Large intestine (tissue), 3 donors: ENCODE measurements around the gene MAPK12. TPM values are rescaled to one million over a fixed set of nuclear protein-coding genes. Genes with fewer than 3 reads are reported as not detected.

Experiments
- DNase-seq, 2 donors: peaks; one replicate each; pipeline versions ENCODE4 v3.0.0 to v3.0.0-alpha.2; 2013
- H3K27ac ChIP-seq: one replicate; pipeline ENCODE4 v1.5.1; 2013; ENCODE audit warnings: low read length
- H3K27me3 ChIP-seq: 2 replicates; pipeline ENCODE4 v1.6.1; 2013; ENCODE audit warnings: low read length; ENCODE audit not compliant: control insufficient read depth, insufficient read depth
- H3K36me3 ChIP-seq: 2 replicates; pipeline ENCODE4 v1.6.1; 2013; ENCODE audit warnings: low read length; ENCODE audit not compliant: control insufficient read depth, insufficient read depth
- H3K4me1 ChIP-seq: one replicate; pipeline ENCODE4 v1.6.1; 2013; ENCODE audit warnings: low read length; ENCODE audit not compliant: control insufficient read depth, insufficient read depth
- H3K4me3 ChIP-seq: one replicate; pipeline ENCODE4 v1.5.1; 2013; ENCODE audit warnings: low read length
- H3K9me3 ChIP-seq: one replicate; pipeline ENCODE4 v1.6.1; 2013; ENCODE audit warnings: mild to moderate bottlenecking, low read depth, low read length, moderate library complexity; ENCODE audit not compliant: control insufficient read depth
- whole genome bisulfite sequencing: methylation state at CpG from one replicate; pipeline ENCODE4 v1.1.5; 2013; ENCODE audit warnings: low lambda C conversion rate; ENCODE audit not compliant: insufficient coverage; 5-methylcytosine and 5-hydroxymethylcytosine counted together
- polyA plus RNA-seq: library from polyadenylated mRNA; unstranded; fragments of 120-200 nt; gene quantifications from one replicate; pipeline ENCODE4 v1.2.1, GENCODE V29; 2013

The MAPK12 gene
- polyA plus RNA-seq, 1 donor = 7.6 TPM

DNA sequence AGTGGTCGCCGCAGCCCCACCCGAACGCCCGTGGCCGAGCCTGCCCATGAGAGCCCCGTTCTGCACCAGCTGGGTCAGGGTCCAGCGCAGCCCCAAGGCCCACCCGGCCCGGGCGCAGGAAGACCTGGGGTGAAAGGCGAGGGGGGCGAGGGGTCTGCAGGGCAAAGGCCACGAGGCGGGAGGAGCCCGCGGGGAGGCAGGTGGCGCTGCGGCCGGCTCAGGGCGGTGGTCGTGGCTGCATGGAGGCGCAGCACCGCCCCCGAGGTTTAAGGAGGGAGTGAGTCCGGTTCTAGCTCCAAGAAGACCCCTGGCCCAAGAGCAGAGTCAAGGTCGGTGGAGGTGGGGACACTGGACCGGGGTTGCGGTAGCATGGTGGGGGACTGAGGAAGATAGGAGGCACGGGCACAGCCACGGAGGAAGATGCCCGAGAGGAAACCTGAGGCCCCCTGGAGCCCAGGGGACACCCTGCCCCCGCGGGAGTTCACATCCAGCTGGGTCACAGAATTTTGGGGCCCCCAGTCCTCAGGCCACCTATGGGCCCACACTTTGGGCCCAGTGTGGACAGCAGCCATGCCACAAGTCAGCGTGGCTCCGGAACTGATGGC lies 9.9 kb downstream of the MAPK12 start:
- H3K4me3 ChIP-seq = peak overlapping the region; percentile 73
- H3K27me3 ChIP-seq = no peaks in the 10 kb centered on the region
- H3K4me1 ChIP-seq = peaks cover 8% of the 10 kb centered on the region
- no CpG with 5 or more reads among the region's 36 CpGs for WGBS
- DNase-seq = no peak
- no peak overlapping the region for H3K27ac ChIP-seq
- peaks cover 22% of the 10 kb centered on the region for H3K36me3 ChIP-seq
- no peaks in the 10 kb centered on the region for H3K9me3 ChIP-seq

DNA sequence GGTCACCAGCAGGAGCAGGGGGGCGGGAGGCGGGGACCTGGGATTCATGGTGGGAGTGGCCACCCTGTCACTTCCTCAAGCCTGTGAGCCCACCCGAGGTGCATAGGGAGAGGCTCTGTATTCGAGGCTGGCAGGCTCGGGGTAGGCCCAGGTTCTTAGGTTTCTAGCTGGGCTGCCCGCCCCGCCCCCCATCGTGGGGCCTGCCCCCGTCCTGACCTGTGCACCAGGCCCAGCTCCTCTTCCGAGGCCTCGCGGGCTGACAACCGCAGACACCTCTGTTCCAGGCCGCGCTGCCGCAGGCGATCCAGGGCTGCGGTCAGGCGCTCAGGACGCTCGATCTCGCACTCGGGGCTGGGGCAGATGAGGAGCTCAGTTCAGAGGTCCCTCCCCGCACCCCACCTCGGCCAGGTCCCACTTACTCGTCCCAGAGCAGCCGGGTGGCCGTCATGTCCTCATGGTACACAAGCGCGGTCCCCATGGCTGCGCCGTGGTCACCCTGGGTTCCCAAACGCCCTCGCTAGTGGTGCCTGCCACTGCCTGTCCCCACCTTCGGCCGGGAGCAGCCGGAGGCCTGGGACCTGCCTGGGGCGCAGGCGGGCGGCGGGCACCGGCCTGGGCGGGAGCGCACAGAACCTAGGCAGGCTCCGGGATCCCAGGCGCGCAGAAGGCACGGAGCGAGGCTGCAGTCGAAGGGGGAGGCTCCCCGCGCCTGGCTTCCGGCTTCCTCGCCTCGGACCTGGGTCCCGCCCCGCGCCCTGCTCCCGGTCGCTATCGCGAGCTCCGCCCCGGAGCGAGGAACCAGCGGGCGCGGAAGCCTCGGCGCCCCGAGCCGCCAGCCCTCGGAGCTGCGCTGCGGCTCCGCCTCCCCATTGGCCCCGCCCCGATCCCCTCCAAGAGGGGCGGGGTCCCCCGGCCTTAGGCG lies 10.7 kb downstream of the MAPK12 start, which contains the start of gene HDAC10:
Gene HDAC10 (minus strand): TSS at position 711 of the 922 bp plus-strand sequence. CDS start 233 bp downstream, at position 478.
- H3K4me1 ChIP-seq = peaks cover 11% of the 10 kb centered on the region
- WGBS = no CpG with 5 or more reads among the region's 81 CpGs
- peaks cover 29% of the 10 kb centered on the region for H3K36me3 ChIP-seq

DNA sequence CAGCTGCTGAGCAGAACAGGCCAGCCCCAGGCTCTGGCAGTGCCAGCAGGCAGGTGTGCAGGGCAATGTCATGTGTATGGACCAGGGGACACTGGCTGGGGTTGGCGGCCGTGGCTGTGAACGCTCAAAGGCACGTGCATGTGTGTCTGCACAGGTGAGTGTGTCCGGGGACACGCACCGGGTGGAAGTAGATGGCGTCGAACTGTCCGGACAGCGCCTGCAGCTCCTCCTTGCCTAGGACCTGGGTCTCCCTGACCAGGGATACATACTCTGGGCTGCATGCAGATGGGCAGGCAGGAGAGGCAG lies 11.3 kb downstream of the MAPK12 start:
- no CpG with 5 or more reads among the region's 11 CpGs for WGBS
- H3K36me3 ChIP-seq = peaks cover 33% of the 10 kb centered on the region
- DNase-seq = no peak
- H3K4me3 ChIP-seq = peak overlapping the region; percentile 73
- H3K27ac ChIP-seq = no peak overlapping the region
- H3K27me3 ChIP-seq = no peaks in the 10 kb centered on the region
- H3K4me1 ChIP-seq = peaks cover 15% of the 10 kb centered on the region
- H3K9me3 ChIP-seq = no peaks in the 10 kb centered on the region

More for the DNA sequence above, 10.7 kb downstream of the MAPK12 start, which contains the start of gene HDAC10:
- peak; percentile 82 to 86 for DNase-seq
- Histone ChIP-seq H3K9me3 (no peaks in the 10 kb centered on the region), H3K4me3 (peak within 1 kb of the TSS; percentile 73), H3K27me3 (no peaks in the 10 kb centered on the region), H3K27ac (peak within 1 kb of the TSS; percentile 42)

DNA sequence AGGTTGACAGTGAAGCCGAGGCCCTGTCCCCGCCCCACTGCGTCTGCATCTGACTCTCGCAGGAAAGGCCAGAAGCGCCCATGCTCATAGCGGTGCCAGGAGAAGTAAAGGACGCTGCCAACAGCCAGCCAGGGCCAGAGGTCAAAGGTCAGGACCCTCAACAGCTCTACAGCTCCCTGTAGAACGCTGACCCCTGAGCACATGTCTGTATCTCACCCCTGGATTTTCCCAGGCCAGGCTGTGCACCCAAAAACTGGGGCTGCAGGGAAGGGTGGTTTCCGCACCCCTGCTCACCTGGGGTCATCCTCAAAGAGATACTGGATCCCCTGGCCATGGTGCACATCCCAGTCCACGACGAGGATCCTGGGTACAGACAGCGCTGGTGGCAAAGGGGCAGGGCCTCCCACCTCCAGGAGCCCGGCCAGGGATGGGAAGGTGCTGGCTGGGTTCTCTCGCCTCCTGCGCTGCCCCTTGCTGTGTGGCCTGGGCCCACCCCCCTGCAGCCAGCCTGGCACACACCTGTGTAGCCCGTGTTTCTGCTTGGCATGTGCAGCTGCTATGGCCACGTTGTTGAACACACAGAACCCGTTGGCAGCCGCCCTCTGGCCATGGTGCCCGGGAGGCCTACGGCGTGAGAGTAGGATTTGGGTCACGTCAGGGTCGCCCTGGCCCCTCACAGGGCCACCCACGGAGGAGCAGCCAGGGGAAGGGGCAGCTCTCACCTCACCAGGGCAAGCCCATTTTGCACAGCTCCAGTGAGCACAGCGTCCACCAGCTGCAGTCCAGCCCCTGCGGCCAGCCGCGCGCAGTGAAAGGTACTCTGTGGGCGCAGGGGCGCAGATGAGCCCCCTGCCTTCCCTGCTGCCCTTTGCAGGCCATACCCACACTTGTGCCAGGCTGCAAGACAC lies 11.9 kb downstream of the MAPK12 start:
- no peak for DNase-seq
- peaks cover 33% of the 10 kb centered on the region for H3K36me3 ChIP-seq

DNA sequence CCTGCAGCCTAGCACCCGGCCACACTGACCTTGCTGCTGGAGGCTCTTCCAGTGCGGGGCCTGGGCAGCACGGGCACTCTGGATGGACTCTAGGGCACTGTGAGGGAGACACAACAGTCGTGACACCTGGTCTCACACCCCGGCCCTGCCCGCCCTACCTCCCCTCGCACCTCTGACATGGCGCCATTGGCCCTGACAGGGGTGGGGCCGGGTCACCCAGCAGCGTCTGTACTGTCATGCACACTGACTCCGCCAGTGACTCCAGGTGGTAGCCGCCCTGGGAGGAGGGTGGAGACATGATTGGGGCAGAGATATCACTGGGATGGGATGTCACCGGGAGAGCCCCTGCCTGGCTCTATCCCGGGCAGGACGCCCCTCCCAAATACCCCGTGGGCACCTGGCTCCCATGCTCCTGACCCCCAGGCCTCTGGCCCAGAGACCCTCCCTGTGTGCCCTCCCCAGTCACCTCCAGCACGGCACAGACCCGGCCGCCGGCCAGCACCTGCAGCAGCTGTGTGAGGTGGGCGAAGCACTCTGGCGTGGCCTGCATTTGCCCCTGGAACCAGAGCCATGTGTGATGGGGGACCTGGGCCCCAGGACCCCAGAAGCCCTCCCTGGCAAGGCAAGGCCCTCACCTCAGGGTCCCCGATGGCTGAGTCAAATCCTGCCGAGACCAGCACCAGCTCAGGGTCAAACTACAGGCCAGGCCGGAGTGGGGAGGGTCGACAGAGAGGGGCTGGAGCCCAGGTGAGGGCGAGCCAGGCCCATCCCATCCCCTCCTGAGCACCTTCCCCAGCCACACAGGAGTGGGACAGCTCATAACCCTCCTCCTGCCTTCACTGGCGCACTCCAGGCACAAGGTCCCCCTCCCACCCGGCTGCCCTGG lies 13.0 kb downstream of the MAPK12 start:
- Histone ChIP-seq H3K4me1 (peaks cover 20% of the 10 kb centered on the region), H3K27ac (no peak overlapping the region), H3K4me3 (no peak overlapping the region), H3K36me3 (peaks cover 33% of the 10 kb centered on the region), H3K9me3 (no peaks in the 10 kb centered on the region), H3K27me3 (no peaks in the 10 kb centered on the region)
- WGBS = no CpG with 5 or more reads among the region's 29 CpGs
- DNase-seq = no peak

More for the DNA sequence above, 11.9 kb downstream of the MAPK12 start:
- Histone ChIP-seq H3K27me3 (no peaks in the 10 kb centered on the region), H3K9me3 (no peaks in the 10 kb centered on the region), H3K4me1 (peaks cover 15% of the 10 kb centered on the region), H3K27ac (no peak overlapping the region), H3K4me3 (no peak overlapping the region)
- no CpG with 5 or more reads among the region's 32 CpGs for WGBS

DNA sequence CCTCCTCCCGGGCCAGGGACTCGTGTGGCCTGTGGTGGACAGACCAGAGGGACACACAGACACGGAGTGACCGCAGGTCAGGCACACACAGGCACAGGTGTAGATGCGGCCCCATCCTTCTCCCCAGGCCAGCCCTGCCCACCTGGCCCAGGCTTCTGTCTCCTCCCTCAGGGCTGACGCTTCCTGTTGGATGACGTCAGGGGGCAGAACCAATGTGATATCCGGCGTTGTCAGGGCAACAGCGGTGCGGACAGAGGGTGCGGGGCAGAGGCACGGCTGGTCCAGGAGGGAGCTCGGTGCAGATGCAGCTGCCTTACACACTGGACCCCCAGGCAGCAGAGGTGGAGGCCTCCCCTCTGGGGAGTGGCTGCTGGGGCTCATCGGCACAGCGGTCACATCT lies 13.7 kb downstream of the MAPK12 start:
- DNase-seq = peak in 1 of 2 donors; percentile 68
- H3K27ac ChIP-seq = no peak overlapping the region

DNA sequence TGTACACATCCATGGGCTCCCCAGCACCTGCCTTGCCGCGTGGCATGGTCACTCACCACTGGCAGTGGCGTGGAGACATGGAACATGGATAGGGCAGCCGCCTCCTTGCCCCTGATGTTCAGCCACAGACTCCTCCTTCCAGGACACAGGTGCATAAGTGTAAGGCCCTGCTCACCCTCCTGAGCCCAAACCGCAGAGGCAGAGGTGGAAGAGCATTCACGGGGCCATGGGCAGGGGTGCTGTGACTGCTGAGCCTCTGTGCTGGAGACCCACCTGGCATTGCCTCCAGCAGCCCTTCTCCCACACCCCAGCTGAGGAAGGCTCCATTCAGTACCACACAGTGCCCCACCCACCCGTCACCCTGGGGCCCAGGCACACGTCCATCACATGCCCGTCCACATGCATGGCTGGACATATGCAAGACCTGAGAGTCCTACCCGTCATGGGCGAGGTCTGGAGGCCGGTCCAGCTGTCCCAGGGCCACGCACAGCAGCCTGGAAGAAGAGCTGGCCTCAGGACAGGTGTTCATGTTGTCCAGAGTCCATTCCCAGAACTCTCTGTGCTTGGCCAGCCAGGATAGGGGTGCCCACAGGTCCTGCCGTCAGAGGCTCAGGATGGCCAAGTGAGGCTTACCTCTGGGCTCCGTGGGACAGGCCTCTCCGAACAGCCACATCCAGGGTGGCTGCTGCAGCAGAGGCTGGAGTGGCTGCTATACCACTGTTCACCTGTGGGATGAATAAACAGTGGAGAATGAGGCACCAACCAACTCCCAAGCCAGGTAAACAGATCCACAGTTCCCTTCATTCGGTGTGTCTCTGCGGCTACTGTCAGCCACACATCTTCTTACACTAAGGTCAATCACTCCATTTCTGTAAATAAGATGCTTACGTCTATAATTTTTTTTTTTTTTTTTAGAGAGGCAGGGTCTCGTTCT lies 15.0 kb downstream of the MAPK12 start:
- H3K4me1 ChIP-seq = peaks cover 20% of the 10 kb centered on the region
- H3K4me3 ChIP-seq = no peak overlapping the region
- H3K36me3 ChIP-seq = peaks cover 33% of the 10 kb centered on the region
- H3K27me3 ChIP-seq = no peaks in the 10 kb centered on the region
- no peak overlapping the region for H3K27ac ChIP-seq
- WGBS = 90% methylated on average over 3 of the region's 20 CpGs
- no peak for DNase-seq
- no peaks in the 10 kb centered on the region for H3K9me3 ChIP-seq

More for the DNA sequence above, 13.7 kb downstream of the MAPK12 start:
- no peaks in the 10 kb centered on the region for H3K27me3 ChIP-seq
- H3K4me1 ChIP-seq = peaks cover 20% of the 10 kb centered on the region
- no CpG with 5 or more reads among the region's 16 CpGs for WGBS
- no peak overlapping the region for H3K4me3 ChIP-seq
- no peaks in the 10 kb centered on the region for H3K9me3 ChIP-seq
- H3K36me3 ChIP-seq = peaks cover 33% of the 10 kb centered on the region

DNA sequence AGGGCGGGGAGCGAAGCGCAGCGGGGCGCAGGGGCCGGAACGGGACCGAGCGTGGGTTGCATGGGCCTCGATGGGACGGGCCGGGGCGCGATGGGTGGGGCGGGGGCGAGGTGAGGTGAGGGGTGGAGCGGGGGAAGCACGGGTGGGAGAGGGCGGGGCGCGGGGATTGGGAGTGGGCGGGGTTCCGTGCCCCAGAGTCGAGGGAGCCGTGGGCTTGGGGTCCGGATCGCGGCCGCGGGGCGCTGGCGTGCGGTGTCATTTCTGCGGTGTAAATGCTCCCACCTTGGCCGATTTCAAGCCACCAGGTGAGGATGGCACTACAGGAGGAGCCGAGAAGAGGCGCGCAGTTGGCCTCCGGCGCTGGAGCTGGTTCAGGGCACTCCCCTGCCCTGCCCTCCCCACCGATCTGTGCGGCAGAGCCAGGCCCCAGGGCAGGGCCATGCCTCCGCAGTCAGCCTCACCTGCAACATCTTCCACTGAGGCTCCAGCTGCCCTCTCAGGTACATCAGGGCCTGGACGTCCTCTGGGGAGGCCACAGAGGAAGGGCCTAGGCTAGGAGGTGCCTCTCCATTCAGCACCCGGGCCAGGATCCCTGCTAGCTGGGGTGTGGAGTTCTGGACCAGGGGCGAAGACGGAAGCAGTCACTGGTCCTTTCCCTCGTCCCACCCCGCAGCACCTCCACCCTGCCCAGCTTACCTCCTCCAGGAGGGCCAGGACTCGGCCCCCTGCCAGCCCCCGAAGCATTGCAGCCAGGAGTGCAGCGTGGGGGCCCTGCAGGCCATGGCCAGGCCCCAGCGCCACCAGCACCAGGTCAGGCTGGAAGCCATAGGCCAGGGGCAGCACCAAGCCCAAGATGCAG lies 16.0 kb downstream of the MAPK12 start:
- Histone ChIP-seq H3K4me3 (peak overlapping the region; percentile 67), H3K9me3 (no peaks in the 10 kb centered on the region), H3K27ac (peak overlapping the region; percentile 66), H3K36me3 (peaks cover 33% of the 10 kb centered on the region), H3K4me1 (peaks cover 19% of the 10 kb centered on the region), H3K27me3 (no peaks in the 10 kb centered on the region)
- WGBS = no CpG with 5 or more reads among the region's 53 CpGs
- peak in 1 of 2 donors; percentile 25 for DNase-seq
